ENCODE data around the gene MED13L.

MED13L gene

DNA sequence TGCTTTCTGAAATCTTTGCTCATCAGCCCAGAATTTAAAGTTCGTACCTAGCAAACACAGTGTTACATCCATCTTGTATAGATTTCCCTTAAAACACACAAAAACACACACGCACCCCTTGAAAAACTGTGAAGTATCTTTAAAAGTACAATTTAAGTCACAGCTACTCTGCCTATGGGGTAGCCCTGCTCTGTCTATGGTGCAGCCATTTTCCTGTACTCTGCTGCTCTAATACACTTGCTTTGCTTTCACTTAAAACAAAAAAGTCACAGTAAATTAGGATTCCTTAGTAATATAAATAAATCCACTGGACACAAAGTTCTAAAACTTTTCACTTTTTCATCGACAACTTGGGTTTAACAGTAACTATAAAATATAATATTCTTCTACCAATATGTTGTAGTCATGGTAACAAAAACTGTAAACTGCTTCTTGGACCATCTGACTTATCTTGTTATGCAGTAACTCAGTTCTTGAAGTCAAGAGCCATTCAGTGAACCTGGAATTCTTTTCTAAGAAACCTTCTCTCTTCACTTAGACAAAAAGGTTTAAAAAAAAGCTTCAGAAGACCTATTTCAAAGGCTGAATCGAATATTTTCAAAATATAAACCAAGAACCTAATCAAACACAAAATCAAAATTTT is 63.5 kb downstream of the MED13L start:
- DNase-seq (ENCODE audit: low read depth in 3 of 3): no peak

DNA sequence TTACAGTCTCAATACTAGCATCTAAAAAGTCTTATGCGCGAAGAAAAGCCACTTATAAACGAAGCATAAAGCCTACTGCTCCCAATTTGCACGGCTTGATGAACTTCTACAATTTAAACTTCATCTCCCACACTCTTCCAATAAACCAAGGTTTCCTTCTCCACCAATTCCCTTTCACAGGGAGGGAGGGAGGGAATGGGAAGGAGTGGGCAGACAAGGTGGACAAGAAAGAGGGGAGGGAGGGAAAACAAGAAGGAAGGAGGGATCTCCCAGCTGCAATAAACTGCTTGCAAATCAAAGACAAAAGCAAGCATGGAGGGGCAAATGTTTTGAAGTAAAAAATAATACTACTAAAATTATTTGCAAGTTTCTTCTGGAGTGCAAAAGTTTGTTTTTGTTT is 64.5 kb downstream of the MED13L start:
- no peak for DNase-seq (ENCODE audit: low read depth in 3 of 3)

DNA sequence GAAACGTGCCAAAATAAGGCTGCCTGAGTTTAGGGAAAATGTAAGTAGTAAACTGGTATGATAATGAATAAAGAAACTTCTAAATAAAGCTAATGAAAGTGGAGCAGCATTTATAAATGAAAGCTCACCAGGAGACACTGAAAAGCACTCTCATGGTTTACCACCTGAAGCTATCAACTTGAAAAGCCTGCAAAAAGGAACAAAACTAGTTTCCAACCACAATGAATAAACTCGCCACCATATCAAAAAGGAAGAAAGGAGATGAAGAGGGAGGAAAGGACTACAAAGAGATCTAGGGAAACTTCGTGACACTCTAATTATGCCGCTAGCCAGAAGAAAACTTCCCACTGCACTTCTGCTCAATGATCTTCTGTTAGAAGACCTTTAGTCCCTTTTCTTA is 66.7 kb downstream of the MED13L start:
- no peak for DNase-seq (ENCODE audit: low read depth in 3 of 3)

DNA sequence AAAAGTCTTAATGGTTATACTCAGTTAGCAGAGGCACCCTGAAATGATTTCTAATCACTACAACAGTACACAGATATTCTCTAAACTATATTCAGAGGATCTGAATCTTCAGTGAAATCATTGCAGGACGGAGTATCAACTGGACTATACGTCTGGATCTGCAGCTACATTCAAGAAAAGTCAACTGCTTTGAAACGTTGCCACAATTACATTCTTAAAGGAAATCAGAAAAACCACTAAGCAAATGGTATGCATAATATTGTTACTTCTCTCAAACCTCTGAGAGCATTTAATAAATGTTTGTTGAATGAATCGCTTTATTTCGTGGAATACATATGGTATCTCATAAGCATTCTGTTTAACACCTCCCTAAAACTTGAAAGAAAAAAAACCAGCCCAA is 67.4 kb downstream of the MED13L start:
- no peak for DNase-seq (ENCODE audit: low read depth in 3 of 3)

GRCh38 chr12:116209503-116209902 is 68.0 kb downstream of the MED13L start:
- no peak for DNase-seq (ENCODE audit: low read depth in 3 of 3)

DNA sequence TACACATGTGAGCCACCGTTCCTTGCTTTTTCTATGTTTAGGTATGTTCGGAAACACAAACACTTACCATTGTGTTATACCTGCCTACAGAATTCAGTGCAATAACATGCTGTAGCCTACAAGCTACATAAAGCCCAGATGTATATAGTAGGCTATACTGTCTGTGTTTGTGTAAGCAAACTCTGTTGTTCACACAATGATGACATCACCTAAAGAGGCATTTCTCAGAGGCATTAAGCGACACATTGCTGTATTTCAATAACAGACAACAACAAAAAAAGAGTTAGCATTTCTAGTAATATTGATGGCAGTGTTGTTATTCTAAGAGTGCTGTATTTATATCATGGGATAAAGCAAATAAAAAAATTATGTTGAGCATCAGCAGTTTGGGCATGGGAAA is 70.2 kb downstream of the MED13L start:
- DNase-seq (ENCODE audit: low read depth in 3 of 3): no peak

DNA sequence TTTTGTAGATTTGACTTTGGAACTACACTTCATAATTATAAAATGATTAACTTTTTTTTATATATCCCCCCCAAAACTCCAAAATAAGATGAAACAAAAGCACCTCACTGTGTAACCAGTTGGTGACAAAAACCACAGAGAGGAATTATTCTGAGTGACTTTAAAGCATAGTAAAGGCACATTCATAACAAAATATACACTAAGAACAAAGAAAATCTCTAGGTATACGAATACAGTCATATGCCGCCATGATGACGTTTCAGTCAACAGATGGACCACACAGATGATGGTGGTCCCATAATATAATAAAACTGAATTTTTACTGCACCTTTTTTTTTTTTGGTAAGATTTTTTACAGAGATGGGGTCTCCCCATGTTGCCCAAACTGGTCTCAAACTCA is 70.7 kb downstream of the MED13L start:
- DNase-seq (ENCODE audit: low read depth in 3 of 3): no peak

DNA sequence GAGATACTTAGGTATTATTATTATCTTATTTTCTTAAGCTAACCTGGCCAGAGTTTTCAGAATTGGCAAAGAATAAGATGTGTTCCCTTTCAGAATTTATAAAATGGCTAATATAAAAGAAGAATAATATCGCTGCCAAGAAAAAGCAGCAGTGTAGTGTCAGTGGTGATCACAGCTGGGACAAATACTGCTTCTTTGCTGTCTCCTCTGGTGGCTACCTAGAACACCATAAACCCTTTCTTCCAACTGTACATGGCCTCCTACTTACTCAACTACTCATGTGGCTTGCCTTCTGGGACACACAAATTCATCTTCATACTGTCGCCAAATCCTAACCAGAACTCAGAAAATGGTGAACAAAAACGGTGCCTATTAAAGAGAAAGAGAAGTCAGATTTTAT is 72.7 kb downstream of the MED13L start:
- no peak for DNase-seq (ENCODE audit: low read depth in 3 of 3)

DNA sequence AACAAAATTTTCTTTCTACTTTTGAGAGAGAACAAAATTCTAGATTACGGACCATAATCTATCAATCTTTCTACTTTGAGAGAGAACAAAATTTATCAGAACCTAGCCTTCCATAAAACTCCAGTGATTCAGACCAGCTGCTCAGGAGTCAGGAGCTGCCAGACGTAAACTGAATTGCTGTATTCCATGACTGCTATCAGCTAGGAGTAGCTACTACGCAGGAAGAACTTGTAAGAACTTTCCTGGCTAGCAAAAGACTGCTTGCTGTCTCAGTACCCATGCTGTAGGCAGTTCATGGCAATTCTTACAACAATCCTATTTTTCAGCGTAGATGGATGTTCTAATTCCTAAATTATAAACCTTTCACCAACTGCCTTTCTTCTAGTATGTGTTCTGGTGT is 73.3 kb downstream of the MED13L start:
- DNase-seq (ENCODE audit: low read depth in 3 of 3): no peak

DNA sequence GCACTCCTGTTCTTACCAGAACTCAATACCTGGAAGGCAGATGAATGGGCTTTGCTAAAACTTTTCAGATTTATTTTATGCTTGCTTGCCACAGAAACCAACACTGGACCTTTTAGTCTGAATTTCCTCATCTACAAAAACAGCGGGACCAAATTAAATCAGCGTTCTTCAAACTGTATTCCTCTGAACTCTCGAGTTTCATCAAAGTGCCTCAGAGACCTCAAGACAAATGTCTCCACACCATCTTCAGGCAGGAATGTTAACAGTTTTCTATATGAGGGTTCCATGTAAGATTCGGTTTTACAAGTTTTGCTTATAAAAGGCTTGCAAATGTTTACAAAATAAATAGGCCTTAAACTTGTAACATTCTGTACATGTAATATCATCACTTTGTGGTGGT is 74.6 kb downstream of the MED13L start:
- DNase-seq (ENCODE audit: low read depth in 3 of 3): no peak

- DNase-seq (ENCODE audit: low read depth in 3 of 3): no peak
Observed at GRCh38 chr12:116202433-116202832, 75.1 kb downstream of the MED13L start.

DNA sequence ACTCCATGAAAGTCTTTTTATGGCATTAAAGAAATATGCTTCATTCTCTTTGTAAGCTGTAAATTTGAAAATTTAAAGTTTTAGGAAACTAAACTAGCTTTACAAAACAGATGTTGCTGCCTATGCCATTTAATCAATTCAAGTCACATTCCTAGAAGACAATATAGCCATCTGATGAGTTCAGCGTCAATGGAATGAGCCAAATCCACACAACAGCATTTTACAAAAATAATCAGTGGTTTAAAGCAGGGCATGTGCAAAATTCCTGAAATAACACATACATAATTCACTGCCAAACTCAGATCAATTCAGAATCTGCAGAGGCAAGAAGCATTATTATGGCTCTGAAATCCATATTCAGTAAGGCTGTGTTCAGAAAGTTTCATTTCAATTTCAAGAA is 75.6 kb downstream of the MED13L start:
- DNase-seq (ENCODE audit: low read depth in 3 of 3): no peak

GRCh38 chr12:116201359-116201758 is 76.1 kb downstream of the MED13L start:
- no peak for DNase-seq (ENCODE audit: low read depth in 3 of 3)

- DNase-seq (ENCODE audit: low read depth in 3 of 3): no peak
Observed at GRCh38 chr12:116200812-116201211, 76.7 kb downstream of the MED13L start.

GRCh38 chr12:116199160-116199706 is 78.3 kb downstream of the MED13L start:
- no peak for DNase-seq (ENCODE audit: low read depth in 3 of 3)

DNA sequence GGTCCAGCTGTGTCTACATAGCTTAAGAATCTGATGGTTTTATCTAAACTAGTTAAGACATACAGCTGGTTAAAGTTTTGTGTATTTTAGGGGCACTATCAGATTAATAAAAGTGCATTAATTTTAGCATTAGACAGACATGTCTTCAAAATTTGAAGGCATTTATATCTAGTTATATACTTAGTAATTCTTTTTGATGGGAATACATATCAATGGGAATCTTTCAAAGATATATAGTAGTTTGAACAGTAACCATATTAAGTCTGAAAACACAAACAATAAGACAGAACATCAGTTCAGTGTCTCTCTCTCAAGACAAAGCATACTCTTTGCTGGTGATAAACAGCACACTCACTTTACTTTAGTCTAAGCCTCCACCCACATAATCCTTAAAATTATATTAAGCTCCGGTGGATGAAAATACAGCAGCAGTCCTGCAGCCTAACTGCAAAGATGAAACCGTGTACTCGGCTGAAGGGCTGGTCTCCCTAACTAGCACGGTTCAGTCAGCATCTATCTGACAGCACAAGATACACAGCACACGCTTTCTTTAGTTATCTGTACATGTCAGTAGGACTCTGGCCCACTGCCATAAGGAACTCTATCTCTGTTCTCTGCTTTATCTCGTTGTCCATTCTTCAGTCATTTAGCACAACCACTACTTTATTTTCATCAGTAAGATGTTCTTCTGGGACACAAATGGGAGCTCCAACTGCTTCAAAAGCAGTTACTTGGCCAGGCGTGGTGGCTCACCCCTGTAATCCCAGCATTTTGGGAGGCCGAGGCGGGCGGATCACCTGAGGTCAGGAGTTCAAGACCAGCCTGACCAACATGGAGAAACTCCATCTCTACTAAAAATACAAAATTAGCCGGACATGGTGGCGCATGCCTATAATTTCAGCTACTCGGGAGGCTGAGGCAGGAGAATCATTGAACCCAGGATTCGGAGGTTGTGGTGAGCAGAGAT is 80.5 kb downstream of the MED13L start:
- DNase-seq (ENCODE audit: low read depth in 3 of 3): no peak

- DNase-seq (ENCODE audit: low read depth in 3 of 3): no peak
Observed at GRCh38 chr12:116196226-116196625, 81.3 kb downstream of the MED13L start.

- peak; percentile 18 to 34 (median 23) for DNase-seq (ENCODE audit: low read depth in 3 of 3)
Observed at GRCh38 chr12:116194935-116195431, 82.5 kb downstream of the MED13L start.

DNA sequence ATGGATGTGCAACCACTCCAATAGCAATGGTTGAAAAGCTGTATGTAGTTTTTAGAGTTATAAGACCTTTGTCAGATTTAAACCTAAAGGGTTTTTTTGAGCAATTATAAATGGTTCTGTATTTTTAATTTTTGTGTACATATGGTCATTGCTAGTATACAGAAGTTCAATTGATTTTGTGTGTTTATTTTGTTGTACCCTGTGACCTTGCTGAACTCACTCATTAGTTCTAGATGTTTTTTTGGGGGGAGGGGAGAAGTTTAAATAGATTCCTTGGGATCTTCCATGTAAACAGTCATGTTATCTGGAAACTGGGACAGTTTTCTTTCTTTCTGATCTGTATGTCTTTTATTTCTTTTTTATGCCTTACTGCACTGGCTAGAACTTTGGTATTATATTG is 87.8 kb downstream of the MED13L start:
- no peak for DNase-seq (ENCODE audit: low read depth in 3 of 3)

DNA sequence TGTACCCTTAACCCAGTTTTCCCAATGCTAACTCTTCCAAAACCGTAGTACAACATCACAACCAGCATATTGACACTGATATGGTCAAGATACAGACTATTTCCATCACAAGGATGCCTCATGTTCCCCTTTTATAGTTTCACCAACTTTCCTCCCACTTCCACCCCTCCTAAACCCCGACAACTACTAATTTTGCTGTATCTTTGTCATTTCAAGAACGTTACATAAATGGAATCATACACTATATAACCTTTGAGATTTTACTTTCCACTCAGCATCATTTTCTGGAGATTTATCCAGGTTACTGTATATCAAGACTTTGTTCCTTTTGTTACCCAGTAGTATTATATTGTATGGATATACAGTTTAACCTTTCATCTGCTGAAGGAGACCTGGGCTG is 88.9 kb downstream of the MED13L start:
- DNase-seq (ENCODE audit: low read depth in 3 of 3): no peak

GRCh38 chr12:116187151-116187511 is 90.4 kb downstream of the MED13L start:
- DNase-seq (ENCODE audit: low read depth in 3 of 3): no peak

DNA sequence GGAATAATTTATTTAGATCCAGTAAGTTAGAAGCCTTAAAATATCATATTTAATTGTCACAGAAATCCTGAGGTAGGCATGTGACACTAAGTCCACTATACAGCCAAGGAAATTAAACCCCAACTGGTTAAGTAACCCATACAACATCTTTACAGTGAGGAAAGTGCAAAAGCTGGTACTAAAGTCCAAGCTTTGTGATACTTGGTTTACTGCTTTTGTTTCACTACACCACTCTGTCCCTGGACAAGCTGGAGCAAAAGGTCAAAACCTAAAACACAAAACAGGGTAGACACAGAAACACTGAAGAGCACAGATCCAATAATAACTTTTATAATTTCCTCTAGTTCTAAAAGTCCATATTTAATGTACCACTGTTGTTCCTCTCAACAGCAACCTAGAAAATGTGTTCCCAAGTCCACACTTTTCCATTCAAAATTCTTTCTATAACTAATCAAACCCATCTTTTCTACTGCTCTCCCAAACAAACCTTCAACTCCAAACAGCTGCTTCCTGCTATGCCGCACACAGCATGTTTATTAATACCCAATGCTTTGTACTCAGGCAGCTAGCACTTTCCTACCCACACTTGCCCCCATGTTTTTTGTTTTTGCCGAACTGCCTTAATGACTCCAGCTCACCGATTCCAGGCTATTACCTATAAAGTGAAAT is 90.9 kb downstream of the MED13L start:
- DNase-seq (ENCODE audit: low read depth in 3 of 3): no peak

All from stimulated activated CD4-positive, alpha-beta T cell treated with anti-CD3 and anti-CD28 coated beads, TNF-alpha, amount 100 ng/mL, for 4 hours (primary cell).